H1 (cell line): ENCODE measurements around the gene COL16A1. TPM values are rescaled to one million over a fixed set of nuclear protein-coding genes. Genes with fewer than 3 reads are reported as not detected.

ENCODE experiments used
- CTCF ChIA-PET: fragments of 300-600 bp; sonication (Branson Sonifier 250); formaldehyde crosslinking; loops from one replicate; lab custom pipeline; 2021; ENCODE audit not compliant: partially characterized antibody; lab: Charles Lee
- POLR2A ChIA-PET: fragments of 300-600 bp; sonication (Branson Sonifier 250); formaldehyde crosslinking; loops from one replicate; lab custom pipeline; 2021; ENCODE audit warnings: inconsistent platforms; ENCODE audit not compliant: partially characterized antibody; lab: Charles Lee
- DNase-seq, 2 experiments: peaks; one replicate each; pipeline versions ENCODE4 v3.0.0 to v3.0.0-alpha.2; 2010 to 2022; ENCODE audit warnings: low spot score in 2 of 2, low read depth in 1 of 2, mixed read lengths in 1 of 2
- FAIRE-seq: peaks from 2 replicates; lab custom pipeline; 2011; peaks lifted over from hg19 to GRCh38; lab: Jason Lieb, UNC
- H2AFZ ChIP-seq: 2 replicates; pipeline ENCODE4 v1.8.1; 2012; ENCODE audit warnings: low read length, inconsistent platforms
- H2AK5ac ChIP-seq: 2 replicates; pipeline ENCODE4 v1.6.1; 2013; ENCODE audit warnings: low read depth, low read length
- H2BK120ac ChIP-seq: replicated peaks from 2 replicates; pipeline ENCODE3; 2013; ENCODE audit warnings: low read depth, low read length, inconsistent platforms
- H2BK12ac ChIP-seq: 2 replicates; pipeline ENCODE4 v1.6.1; 2013; ENCODE audit warnings: low read depth, low read length
- H2BK15ac ChIP-seq: 2 replicates; pipeline ENCODE4 v1.6.1; 2013; ENCODE audit warnings: low read length
- H2BK20ac ChIP-seq: 2 replicates; pipeline ENCODE4 v1.6.1; 2013; ENCODE audit warnings: low read length
- H2BK5ac ChIP-seq: 2 replicates; pipeline ENCODE4 v1.6.1; 2013; ENCODE audit warnings: low read depth, low read length
- H3K14ac ChIP-seq: 2 replicates; pipeline ENCODE4 v1.6.1; 2013; ENCODE audit warnings: inconsistent platforms; ENCODE audit not compliant: insufficient read length
- H3K18ac ChIP-seq: 2 replicates; pipeline ENCODE4 v1.6.1; 2013; ENCODE audit warnings: low read length; ENCODE audit errors: extremely low read depth
- H3K23ac ChIP-seq: 2 replicates; pipeline ENCODE4 v1.6.1; 2013; ENCODE audit warnings: inconsistent platforms; ENCODE audit not compliant: insufficient read length
- H3K23me2 ChIP-seq: 2 replicates; pipeline ENCODE4 v1.6.1; 2013; ENCODE audit warnings: low read depth, low read length
- H3K27ac ChIP-seq: 2 replicates; pipeline ENCODE4 v1.6.1; 2011; ENCODE audit warnings: low read depth, low read length, inconsistent platforms
- H3K27me3 ChIP-seq, 4 experiments: replicated peaks in 1 of 4; 1 replicate in 1 of 4; 2 replicates in 3 of 4; pipeline versions ENCODE4 v1.6.1 to v1.8.1; 2011 to 2013; ENCODE audit warnings: low read length in 3 of 4, mild to moderate bottlenecking in 3 of 4, inconsistent platforms in 2 of 4, mixed read lengths in 2 of 4, moderate library complexity in 1 of 4; ENCODE audit not compliant: control insufficient read depth in 3 of 4, insufficient read depth in 3 of 4; ENCODE audit errors: extremely low read depth in 1 of 4
- H3K36me3 ChIP-seq, 4 experiments: 2 replicates each; pipeline versions ENCODE4 v1.6.1 to v1.8.1; 2011 to 2013; ENCODE audit warnings: mild to moderate bottlenecking in 4 of 4, low read length in 3 of 4, moderate library complexity in 2 of 4, control low read depth in 1 of 4, inconsistent platforms in 1 of 4; ENCODE audit not compliant: insufficient read depth in 4 of 4, control insufficient read depth in 2 of 4
- H3K4ac ChIP-seq: replicated peaks from 2 replicates; pipeline ENCODE3; 2013; ENCODE audit warnings: low read length, low read depth, mixed read lengths, inconsistent platforms; ENCODE audit not compliant: insufficient read length
- H3K4me1 ChIP-seq, 4 experiments: replicated peaks in 1 of 4; 1 replicate in 1 of 4; 2 replicates in 3 of 4; pipeline versions ENCODE4 v1.6.1 to v1.8.1; 2011 to 2013; ENCODE audit warnings: low read length in 3 of 4, inconsistent platforms in 2 of 4, mixed read lengths in 1 of 4; ENCODE audit not compliant: insufficient read depth in 4 of 4, control insufficient read depth in 3 of 4
- H3K4me2 ChIP-seq, 2 experiments: 2 replicates each; pipeline versions ENCODE4 v1.6.1 to v1.8.1; 2011 to 2013; ENCODE audit warnings: low read depth in 2 of 2, low read length in 2 of 2, control low read depth in 1 of 2, inconsistent platforms in 1 of 2, mild to moderate bottlenecking in 1 of 2; ENCODE audit not compliant: insufficient read depth in 1 of 2
- H3K4me3 ChIP-seq, 4 experiments: fragments of 200-600, 300-600 bp in 1 of 4; sonication (generic), shearing (Covaris generic), sonication (Bioruptor Twin) in 1 of 4; 2 replicates each; pipeline versions ENCODE4 v1.5.1 to v1.8.1; 2011 to 2016; ENCODE audit warnings: low read length in 4 of 4, low read depth in 3 of 4, control low read depth in 2 of 4, inconsistent platforms in 2 of 4, mild to moderate bottlenecking in 2 of 4, mixed read lengths in 1 of 4, moderate library complexity in 1 of 4; ENCODE audit not compliant: insufficient read depth in 2 of 4; ENCODE audit errors: extremely low read depth in 1 of 4
- H3K56ac ChIP-seq: replicated peaks from 2 replicates; pipeline ENCODE3; 2013; ENCODE audit warnings: low read depth, mild to moderate bottlenecking, mixed read lengths, low read length, inconsistent platforms; ENCODE audit not compliant: insufficient read length
- H3K79me1 ChIP-seq: 2 replicates; pipeline ENCODE4 v1.6.1; 2013; ENCODE audit warnings: low read depth, low read length, control low read depth
- H3K79me2 ChIP-seq, 2 experiments: 2 replicates each; pipeline versions ENCODE4 v1.6.1 to v1.8.1; 2012 to 2013; ENCODE audit warnings: low read length in 2 of 2, mild to moderate bottlenecking in 2 of 2, inconsistent platforms in 1 of 2; ENCODE audit not compliant: insufficient read depth in 2 of 2, control insufficient read depth in 1 of 2
- H3K9ac ChIP-seq, 4 experiments: replicated peaks in 1 of 4; 1 replicate in 1 of 4; 2 replicates in 3 of 4; pipeline versions ENCODE4 v1.6.1 to v1.8.1; 2011 to 2013; ENCODE audit warnings: low read depth in 3 of 4, low read length in 3 of 4, control low read depth in 2 of 4, mild to moderate bottlenecking in 2 of 4, moderate library complexity in 2 of 4, inconsistent platforms in 1 of 4; ENCODE audit errors: extremely low read depth in 1 of 4
- H3K9me3 ChIP-seq, 2 experiments: 2 replicates each; pipeline versions ENCODE4 v1.6.1 to v1.8.1; 2012 to 2013; ENCODE audit warnings: mild to moderate bottlenecking in 2 of 2, moderate library complexity in 2 of 2, control low read depth in 1 of 2, inconsistent platforms in 1 of 2, low read depth in 1 of 2, low read length in 1 of 2, mixed read lengths in 1 of 2; ENCODE audit not compliant: insufficient read depth in 2 of 2
- H4K20me1 ChIP-seq, 2 experiments: replicated peaks in 1 of 2; 2 replicates each; pipeline versions ENCODE3 to v1.8.1; 2011 to 2013; ENCODE audit warnings: inconsistent platforms in 2 of 2, low read length in 2 of 2, mild to moderate bottlenecking in 1 of 2; ENCODE audit not compliant: insufficient read depth in 2 of 2, control insufficient read depth in 1 of 2
- H4K5ac ChIP-seq: 2 replicates; pipeline ENCODE4 v1.6.1; 2013; ENCODE audit warnings: low read length, low read depth, mixed read lengths, inconsistent platforms; ENCODE audit not compliant: insufficient read length
- H4K8ac ChIP-seq: 2 replicates; pipeline ENCODE4 v1.8.0; 2013; ENCODE audit warnings: mild to moderate bottlenecking, moderate library complexity, low read length, inconsistent platforms; ENCODE audit not compliant: insufficient read depth; ENCODE audit errors: extremely low read depth
- H4K91ac ChIP-seq: replicated peaks from 2 replicates; pipeline ENCODE3; 2013; ENCODE audit warnings: low read length, mixed read lengths, inconsistent platforms; ENCODE audit not compliant: insufficient read length
- POLR2A ChIP-seq, 2 experiments: IDR thresholded peaks; 1 replicate in 1 of 2; 2 replicates in 1 of 2; pipeline ENCODE4 v1.6.1; 2011; ENCODE audit warnings: low read depth in 2 of 2, low read length in 2 of 2, mild to moderate bottlenecking in 2 of 2; ENCODE audit errors: control extremely low read depth in 1 of 2
- POU5F1 ChIP-seq: IDR thresholded peaks from 2 replicates; pipeline ENCODE4 v1.6.1; 2011; ENCODE audit warnings: low read depth, mild to moderate bottlenecking, low read length, moderate library complexity
- RAD21 ChIP-seq, 2 experiments: IDR thresholded peaks in 1 of 2; conservative IDR thresholded peaks in 1 of 2; 2 replicates each; pipeline ENCODE4 v1.6.1; 2011; ENCODE audit warnings: low read depth in 2 of 2, low read length in 2 of 2, improper control_type of control experiment in 1 of 2, inconsistent platforms in 1 of 2, mild to moderate bottlenecking in 1 of 2, moderate library complexity in 1 of 2
- SIRT6 ChIP-seq: IDR thresholded peaks from one replicate; pipeline ENCODE4 v1.7.1; 2012; ENCODE audit warnings: low read length, inconsistent platforms
- TAF7 ChIP-seq: optimal IDR thresholded peaks from 2 replicates; pipeline ENCODE3; 2011; ENCODE audit warnings: low read depth, mild to moderate bottlenecking, inconsistent platforms, low read length, moderate library complexity, borderline replicate concordance
- polyA plus RNA-seq, 7 experiments: library from polyadenylated mRNA; depleted of rRNA in 3 of 7; stranded (reverse) in 5 of 7; unstranded in 2 of 7; fragments of >200 nt in 5 of 7; fragments of 200-250 nt in 2 of 7; gene quantifications; 1 replicate in 5 of 7; 2 replicates in 1 of 7; 4 replicates in 1 of 7; pipeline versions ENCODE4 v1.2.1 to v1.2.3, GENCODE V29; 2011 to 2013; ENCODE audit warnings: missing spikeins in 2 of 7, mixed read lengths in 2 of 7
- total RNA-seq: library from RNA; stranded (reverse); fragmentation: NEBNext Ultra II Directional; extraction: Animal tissue kit (Norgen Biotek cat#: 25700); gene quantifications from 2 replicates; pipeline ENCODE4 v1.2.1, GENCODE V29; 2021
- TF ChIP-seq, protein P1 (sequence below), 3 experiments: IDR thresholded peaks; 1 replicate in 2 of 3; 2 replicates in 1 of 3; pipeline versions ENCODE4 v1.5.1 to v1.6.1; 2011; ENCODE audit warnings: low read length in 3 of 3, mild to moderate bottlenecking in 3 of 3, inconsistent platforms in 2 of 3, low read depth in 1 of 3, moderate library complexity in 1 of 3; ENCODE audit not compliant: insufficient read depth in 1 of 3; ENCODE audit errors: control extremely low read depth in 1 of 3

The COL16A1 gene
- total and polyA plus RNA-seq, 2 of the 8 experiments (the other 6 are each of a cell fraction or from before 2014, with no cell fraction given), result 2.0 to 10.5 TPM

DNA sequence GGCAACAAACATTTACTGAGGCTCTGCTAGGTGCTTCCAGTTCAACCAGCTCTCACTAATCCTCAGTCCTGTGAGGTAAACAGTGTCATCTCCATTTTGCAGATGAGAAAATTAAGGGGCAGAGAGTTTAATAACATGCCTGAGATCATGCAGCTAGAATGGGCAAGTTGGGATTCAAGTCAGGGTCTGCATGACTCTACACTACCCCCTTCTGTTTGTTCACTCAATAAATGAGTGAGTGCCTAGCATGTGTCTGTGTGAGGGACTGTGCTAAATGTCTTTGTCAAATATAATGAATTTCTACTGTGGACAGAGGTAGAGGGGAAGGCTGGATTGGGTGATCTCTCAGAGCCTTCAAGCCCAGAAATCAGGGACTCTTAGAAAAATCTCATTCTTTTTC is 63.6 kb downstream of the COL16A1 start:
- no peak overlapping the region; a peak in 1 of 4 replicates for H3K4me2 ChIP-seq
- ChIA-PET CTCF (interaction anchor here (0.7 to 8.6 kb wide), 19 partner anchors 8 to 215 kb away, joined by 3 to 40 read pairs (median 4); partner anchors contain the start of gene TINAGL1), POLR2A (interaction anchor here (1.4 to 2.2 kb wide), 4 partner anchors 11 to 119 kb away, joined by 3 to 7 read pairs (median 5); no protein-coding TSS in a partner anchor)

More for the DNA sequence above, 63.6 kb downstream of the COL16A1 start:
- no peaks in the 10 kb centered on the region for H3K36me3 ChIP-seq
- no peak overlapping the region for H4K8ac ChIP-seq
- H3K4ac ChIP-seq, result no peak overlapping the region
- H3K18ac ChIP-seq, result no peak overlapping the region
- peaks cover 6% of the 10 kb centered on the region for H3K23me2 ChIP-seq
- no peak for FAIRE-seq
- H3K79me1 ChIP-seq, result peaks cover 14% of the 10 kb centered on the region; the same call in 1 of the 2 replicates
- TF ChIP-seq POU5F1, result no peak
- TF ChIP-seq RAD21 (IDR thresholded peaks at IDR 0.05 in 1 of 2, conservative IDR thresholded peaks at IDR 0.05 in 1 of 2; ENCODE audit: low read depth in 2 of 2, low read length in 2 of 2), result peak in 1 of 2 experiments; percentile 6; a peak in 2 of 4 replicates
- TF ChIP-seq POLR2A (IDR thresholded peaks at IDR 0.05; ENCODE audit: control extremely low read depth in 1 of 2, low read depth in 2 of 2, low read length in 2 of 2), result 0 out of 3 replicates have a peak, but pooled peaks of 1 of the 2 experiments have one; percentile 29
- TF ChIP-seq SIRT6, result no peak
- TF ChIP-seq TAF7, result no peak
- TF ChIP-seq, protein P1, sequence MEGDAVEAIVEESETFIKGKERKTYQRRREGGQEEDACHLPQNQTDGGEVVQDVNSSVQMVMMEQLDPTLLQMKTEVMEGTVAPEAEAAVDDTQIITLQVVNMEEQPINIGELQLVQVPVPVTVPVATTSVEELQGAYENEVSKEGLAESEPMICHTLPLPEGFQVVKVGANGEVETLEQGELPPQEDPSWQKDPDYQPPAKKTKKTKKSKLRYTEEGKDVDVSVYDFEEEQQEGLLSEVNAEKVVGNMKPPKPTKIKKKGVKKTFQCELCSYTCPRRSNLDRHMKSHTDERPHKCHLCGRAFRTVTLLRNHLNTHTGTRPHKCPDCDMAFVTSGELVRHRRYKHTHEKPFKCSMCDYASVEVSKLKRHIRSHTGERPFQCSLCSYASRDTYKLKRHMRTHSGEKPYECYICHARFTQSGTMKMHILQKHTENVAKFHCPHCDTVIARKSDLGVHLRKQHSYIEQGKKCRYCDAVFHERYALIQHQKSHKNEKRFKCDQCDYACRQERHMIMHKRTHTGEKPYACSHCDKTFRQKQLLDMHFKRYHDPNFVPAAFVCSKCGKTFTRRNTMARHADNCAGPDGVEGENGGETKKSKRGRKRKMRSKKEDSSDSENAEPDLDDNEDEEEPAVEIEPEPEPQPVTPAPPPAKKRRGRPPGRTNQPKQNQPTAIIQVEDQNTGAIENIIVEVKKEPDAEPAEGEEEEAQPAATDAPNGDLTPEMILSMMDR (IDR thresholded peaks at IDR 0.05; ENCODE audit: control extremely low read depth in 1 of 3, insufficient read depth in 1 of 3, low read depth in 1 of 3, low read length in 3 of 3), result peak in 1 of 3 experiments; percentile 15; a peak in 1 of 4 replicates
- H3K23ac ChIP-seq, result no peak overlapping the region
- H3K4me1 ChIP-seq, result peaks cover 3 to 14% (median 6%) of the 10 kb centered on the region in 4 experiments; a peak in 4 of 7 replicates
- H2AFZ ChIP-seq, result no peak overlapping the region
- peaks cover 3 to 72% of the 10 kb centered on the region in 2 experiments; a peak in 2 of 4 replicates for H3K79me2 ChIP-seq
- no peak overlapping the region for H3K56ac ChIP-seq
- DNase-seq, result no peak
- H3K14ac ChIP-seq, result no peak overlapping the region
- H3K27ac ChIP-seq, result no peak overlapping the region
- H2BK15ac ChIP-seq, result no peak overlapping the region
- no peak overlapping the region for H2BK12ac ChIP-seq
- no peaks in the 10 kb centered on the region for H3K9me3 ChIP-seq
- H4K20me1 ChIP-seq, result peaks cover 0 to 1% of the 10 kb centered on the region in 2 experiments
- no peak overlapping the region for H4K5ac ChIP-seq
- H3K27me3 ChIP-seq, result no peaks in the 10 kb centered on the region
- no peak overlapping the region for H2BK120ac ChIP-seq
- H3K4me3 ChIP-seq, result no peak overlapping the region
- no peak overlapping the region for H4K91ac ChIP-seq
- no peak overlapping the region; a peak in 1 of 7 replicates for H3K9ac ChIP-seq
- no peak overlapping the region for H2BK5ac ChIP-seq
- H2AK5ac ChIP-seq, result no peak overlapping the region
- no peak overlapping the region for H2BK20ac ChIP-seq
